MCF 10A (cell line): ENCODE measurements around the gene MAPK14. TPM values are rescaled to one million over a fixed set of nuclear protein-coding genes. Genes with fewer than 3 reads are reported as not detected.

Experiments
- BruUV-seq: library from RNA; stranded (reverse); fragments of 400-500 nt; replicated peaks from 2 replicates; lab custom pipeline; 2021; lab: Mats Ljungman, UMichigan
- CTCF ChIA-PET: fragments of 300-600 bp; sonication (Branson Sonifier 250); formaldehyde crosslinking; extraction: SDS; loops from one replicate; lab custom pipeline; 2021; ENCODE audit warnings: antibody characterized with exemption, inconsistent platforms; lab: Yijun Ruan, JAX
- POLR2A ChIA-PET: fragments of 300-600, 350-650 bp; sonication (Branson Sonifier 250); formaldehyde crosslinking; extraction: SDS; loops from one replicate; lab custom pipeline; 2020; ENCODE audit warnings: antibody characterized with exemption, inconsistent platforms; lab: Yijun Ruan, JAX
- DNase-seq: peaks from one replicate; pipeline ENCODE4 v3.0.0-alpha.2; 2018; ENCODE audit not compliant: unreplicated experiment
- H3K27ac Mint-ChIP-seq: one replicate; pipeline ENCODE4 v1.8.0; 2022; ENCODE audit warnings: mild to moderate bottlenecking, low read depth, mixed read lengths; ENCODE audit not compliant: unreplicated experiment
- H3K27me3 Mint-ChIP-seq: one replicate; pipeline ENCODE4 v1.8.0; 2022; ENCODE audit warnings: mixed read lengths; ENCODE audit not compliant: insufficient read depth, unreplicated experiment
- H3K36me3 Mint-ChIP-seq: one replicate; pipeline ENCODE4 v1.8.0; 2022; ENCODE audit warnings: mild to moderate bottlenecking, moderate library complexity, mixed read lengths; ENCODE audit not compliant: insufficient read depth, unreplicated experiment
- H3K4me1 Mint-ChIP-seq: one replicate; pipeline ENCODE4 v1.8.0; 2022; ENCODE audit warnings: mixed read lengths; ENCODE audit not compliant: insufficient read depth, unreplicated experiment
- H3K4me3 Mint-ChIP-seq: one replicate; pipeline ENCODE4 v1.8.0; 2022; ENCODE audit warnings: mild to moderate bottlenecking, moderate library complexity, mixed read lengths; ENCODE audit not compliant: unreplicated experiment
- H3K9me3 Mint-ChIP-seq: one replicate; pipeline ENCODE4 v1.8.0; 2022; ENCODE audit warnings: mixed read lengths; ENCODE audit not compliant: unreplicated experiment
- intact Hi-C: fragments of 100-400 bp; cut with micrococcal nuclease; formaldehyde crosslinking; loops from 2 replicates; pipeline ENCODE4 v1.14.1; 2022
- total RNA-seq: library from RNA; stranded (reverse); gene quantifications from 2 replicates; pipeline ENCODE4 v1.2.3, GENCODE V29; 2022
- TF ChIP-seq, protein P1 (sequence below): fragments of 200-600 bp; IDR thresholded peaks from one replicate; pipeline ENCODE4 v1.8.0; 2022; ENCODE audit warnings: antibody characterized with exemption, mild to moderate bottlenecking; ENCODE audit not compliant: unreplicated experiment

Gene MAPK14
- total RNA-seq, 1 experiment from 2014 or later: 42.9 TPM

DNA sequence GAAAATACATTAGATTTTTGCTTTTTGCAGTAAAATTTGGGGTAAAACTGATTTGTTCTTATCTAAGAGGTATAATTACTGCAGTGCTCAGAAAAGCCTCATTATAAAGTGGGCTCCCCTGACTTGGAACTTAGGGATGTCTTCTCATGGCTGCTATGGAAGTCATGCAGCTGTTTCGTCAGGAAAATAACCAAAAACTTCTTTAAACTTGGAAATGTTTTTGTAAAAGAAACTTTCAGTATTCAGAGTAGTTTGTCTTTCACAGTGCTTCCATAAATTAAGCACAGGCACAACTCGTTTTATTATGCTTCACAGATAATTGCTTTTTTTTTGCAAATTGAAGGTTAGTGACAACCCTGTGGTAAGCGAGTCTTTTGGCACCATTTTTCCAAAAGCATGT lies 6.8 kb downstream of the MAPK14 start:
- no peaks in the 10 kb centered on the region for H3K9me3 Mint-ChIP-seq
- no peak overlapping the region for H3K4me3 Mint-ChIP-seq
- peaks cover 28% of the 10 kb centered on the region for H3K4me1 Mint-ChIP-seq
- ChIA-PET POLR2A (interaction anchor here (0.7 to 2.3 kb wide), 2 partner anchors 13 to 525 kb away, joined by 3 to 7 read pairs; no protein-coding TSS in a partner anchor), CTCF (no interaction called here)
- H3K36me3 Mint-ChIP-seq: no peaks in the 10 kb centered on the region
- DNase-seq: no peak
- H3K27ac Mint-ChIP-seq: no peak overlapping the region
- BruUV-seq: no TSS peak
- TF ChIP-seq, protein P1, sequence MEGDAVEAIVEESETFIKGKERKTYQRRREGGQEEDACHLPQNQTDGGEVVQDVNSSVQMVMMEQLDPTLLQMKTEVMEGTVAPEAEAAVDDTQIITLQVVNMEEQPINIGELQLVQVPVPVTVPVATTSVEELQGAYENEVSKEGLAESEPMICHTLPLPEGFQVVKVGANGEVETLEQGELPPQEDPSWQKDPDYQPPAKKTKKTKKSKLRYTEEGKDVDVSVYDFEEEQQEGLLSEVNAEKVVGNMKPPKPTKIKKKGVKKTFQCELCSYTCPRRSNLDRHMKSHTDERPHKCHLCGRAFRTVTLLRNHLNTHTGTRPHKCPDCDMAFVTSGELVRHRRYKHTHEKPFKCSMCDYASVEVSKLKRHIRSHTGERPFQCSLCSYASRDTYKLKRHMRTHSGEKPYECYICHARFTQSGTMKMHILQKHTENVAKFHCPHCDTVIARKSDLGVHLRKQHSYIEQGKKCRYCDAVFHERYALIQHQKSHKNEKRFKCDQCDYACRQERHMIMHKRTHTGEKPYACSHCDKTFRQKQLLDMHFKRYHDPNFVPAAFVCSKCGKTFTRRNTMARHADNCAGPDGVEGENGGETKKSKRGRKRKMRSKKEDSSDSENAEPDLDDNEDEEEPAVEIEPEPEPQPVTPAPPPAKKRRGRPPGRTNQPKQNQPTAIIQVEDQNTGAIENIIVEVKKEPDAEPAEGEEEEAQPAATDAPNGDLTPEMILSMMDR: no peak
- H3K27me3 Mint-ChIP-seq: no peaks in the 10 kb centered on the region
- intact Hi-C loops: no loop called here

DNA sequence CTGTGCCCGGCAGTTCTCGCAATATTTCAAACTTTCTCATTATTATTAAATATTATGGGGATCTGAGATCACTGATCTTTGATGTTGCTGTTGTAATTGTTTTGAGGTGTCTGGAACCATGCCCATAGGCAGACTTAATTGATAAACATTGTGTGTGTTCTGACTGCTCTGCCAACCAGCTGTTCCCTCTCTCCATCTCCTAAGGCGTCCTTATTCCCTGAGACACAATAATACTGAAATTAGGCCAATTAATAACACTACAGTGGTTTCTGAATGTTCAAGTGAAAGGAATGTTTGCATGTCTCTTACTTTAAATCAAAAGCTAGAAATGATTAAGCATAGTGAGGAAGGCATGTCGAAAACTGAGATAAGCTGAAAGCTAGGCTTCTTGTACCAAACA lies 7.6 kb downstream of the MAPK14 start:
- POLR2A ChIA-PET: interaction anchor here (0.5 to 2.3 kb wide), 3 partner anchors 12 to 107 kb away, joined by 3 to 7 read pairs (median 5); no protein-coding TSS in a partner anchor
- CTCF ChIA-PET: interaction anchor here (1.0 kb wide), 1 partner anchor 41 kb away, joined by 3 read pairs; no protein-coding TSS in a partner anchor

DNA sequence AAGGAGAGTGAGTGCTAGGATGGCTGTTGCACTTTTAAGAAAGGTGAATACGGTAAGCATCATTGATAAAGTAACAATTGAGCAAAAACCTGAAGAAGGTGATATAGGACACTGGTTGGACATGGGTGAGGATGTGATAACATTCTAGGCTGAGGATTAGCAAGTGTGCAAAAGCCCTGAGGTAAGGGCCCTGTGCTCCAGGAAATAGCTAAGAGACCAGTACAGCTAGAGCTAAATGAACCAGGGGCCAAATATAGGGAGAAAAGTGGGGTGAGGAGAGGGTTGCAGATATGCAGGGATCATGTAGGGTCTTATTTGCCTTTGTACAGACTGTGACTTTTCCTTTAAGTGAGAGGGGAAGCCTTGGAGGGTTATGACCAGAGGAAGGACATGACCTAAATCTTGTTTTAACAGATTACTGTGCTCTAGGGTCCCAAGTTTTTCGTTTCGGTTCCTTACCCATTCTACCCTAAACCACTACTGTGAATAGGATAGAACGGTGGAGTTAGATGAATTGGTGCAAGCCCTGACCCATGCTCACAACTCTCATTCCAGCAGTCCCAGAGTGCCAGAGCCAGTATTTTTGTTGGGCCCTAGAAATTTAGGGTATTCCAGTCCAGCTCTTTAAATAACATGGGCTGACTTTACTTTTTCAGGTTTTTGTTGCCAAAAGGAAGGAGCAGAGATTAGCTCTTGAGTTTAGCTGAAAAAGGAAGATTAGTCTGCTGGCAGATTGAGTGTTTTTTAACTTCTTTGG lies 10.7 kb downstream of the MAPK14 start:
- no TSS peak for BruUV-seq

More for the DNA sequence above, 7.6 kb downstream of the MAPK14 start:
- Mint-ChIP-seq H3K27me3 (no peaks in the 10 kb centered on the region), H3K36me3 (no peaks in the 10 kb centered on the region), H3K4me3 (no peak overlapping the region), H3K9me3 (no peaks in the 10 kb centered on the region), H3K4me1 (peaks cover 28% of the 10 kb centered on the region), H3K27ac (peak overlapping the region; percentile 27)
- no TSS peak for BruUV-seq
- DNase-seq: no peak
- intact Hi-C loops: no loop called here
- TF ChIP-seq, protein P1: no peak

DNA sequence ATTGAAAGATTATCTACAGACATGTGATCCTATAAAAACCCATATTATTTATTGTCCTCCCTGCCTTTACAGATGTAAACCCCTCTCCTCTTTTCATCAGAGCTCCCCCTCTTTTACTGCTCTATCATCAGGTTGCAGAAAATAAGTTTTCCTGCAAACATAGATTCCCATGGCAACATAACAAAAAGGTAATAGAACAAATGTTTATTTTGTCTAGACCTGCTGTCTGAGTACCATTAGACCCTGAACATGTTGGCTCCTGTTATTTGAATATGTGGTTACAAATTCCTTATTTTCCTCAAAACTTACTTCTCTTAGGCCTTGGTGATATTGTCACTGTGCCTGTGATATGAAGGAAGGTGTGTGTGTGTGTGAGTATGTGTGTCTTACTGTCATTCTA lies 11.5 kb downstream of the MAPK14 start:
- BruUV-seq: no TSS peak
- Mint-ChIP-seq H3K27ac (no peak overlapping the region), H3K9me3 (no peaks in the 10 kb centered on the region), H3K36me3 (no peaks in the 10 kb centered on the region), H3K4me3 (no peak overlapping the region), H3K27me3 (no peaks in the 10 kb centered on the region), H3K4me1 (peaks cover 31% of the 10 kb centered on the region)
- no peak for DNase-seq
- ChIA-PET CTCF (interaction anchor here (1.0 to 1.5 kb wide), 2 partner anchors 11 to 56 kb away, joined by 4 to 8 read pairs; partner anchors contain the start of gene MAPK14), POLR2A (interaction anchor here (2.0 to 2.7 kb wide), 2 partner anchors 8 to 10 kb away, joined by 7 to 34 read pairs; partner anchors contain the start of gene MAPK14)
- intact Hi-C loops: no loop called here
- TF ChIP-seq, protein P1: no peak

More for the DNA sequence above, 10.7 kb downstream of the MAPK14 start:
- Mint-ChIP-seq H3K4me3 (no peak overlapping the region), H3K4me1 (peaks cover 30% of the 10 kb centered on the region), H3K27ac (no peak overlapping the region), H3K9me3 (no peaks in the 10 kb centered on the region), H3K36me3 (no peaks in the 10 kb centered on the region), H3K27me3 (no peaks in the 10 kb centered on the region)
- CTCF ChIA-PET: interaction anchor here (1.0 to 1.5 kb wide), 3 partner anchors 10 to 264 kb away, joined by 3 to 8 read pairs (median 4); partner anchors contain the start of gene MAPK14
- TF ChIP-seq, protein P1: no peak
- intact Hi-C loops: no loop called here
- DNase-seq: no peak
- POLR2A ChIA-PET: interaction anchor here (2.0 to 2.7 kb wide), 2 partner anchors 9 to 10 kb away, joined by 7 to 34 read pairs; partner anchors contain the start of gene MAPK14
